ENCODE results near the gene COMMD6.

The COMMD6 gene

GRCh38 chr13:75566658-75567057 lies 29.0 kb upstream of the COMMD6 start:
- TF ChIP-seq YY1 (IDR thresholded peaks at IDR 0.05; ENCODE audit: insufficient read depth, insufficient read length) (no peak), ZNF274 (IDR thresholded peaks at IDR 0.05; ENCODE audit: low read depth, low read length) (no peak), SUZ12 (IDR thresholded peaks at IDR 0.05; ENCODE audit: extremely low read depth, insufficient read depth, insufficient read length) (no peak)
- Histone ChIP-seq H3K9me3 (ENCODE audit: insufficient read depth, low read length) (no peaks in the 10 kb centered on the region), H3K9ac (ENCODE audit: insufficient read length, low read depth) (no peak overlapping the region), H3K4me3 (ENCODE audit: insufficient read length, low read depth) (no peak overlapping the region), H3K36me3 (ENCODE audit: insufficient read depth, insufficient read length, low read length) (peaks cover 20% of the 10 kb centered on the region), H3K27me3 (ENCODE audit: insufficient read depth, insufficient read length) (no peaks in the 10 kb centered on the region), H3K4me1 (ENCODE audit: insufficient read depth, insufficient read length) (no peaks in the 10 kb centered on the region)
- DNase-seq (ENCODE audit: low read depth, low spot score): no peak

- H3K4me3 ChIP-seq (ENCODE audit: insufficient read length, low read depth): no peak overlapping the region
- peaks cover 27% of the 10 kb centered on the region for H3K36me3 ChIP-seq (ENCODE audit: insufficient read depth, insufficient read length, low read length)
- no peak for TF ChIP-seq SUZ12 (IDR thresholded peaks at IDR 0.05; ENCODE audit: extremely low read depth, insufficient read depth, insufficient read length)
- no peak for TF ChIP-seq YY1 (IDR thresholded peaks at IDR 0.05; ENCODE audit: insufficient read depth, insufficient read length)
- no peak for TF ChIP-seq ZNF274 (IDR thresholded peaks at IDR 0.05; ENCODE audit: low read depth, low read length)
- no peaks in the 10 kb centered on the region for H3K27me3 ChIP-seq (ENCODE audit: insufficient read depth, insufficient read length)
- DNase-seq (ENCODE audit: low read depth, low spot score): no peak
- H3K9me3 ChIP-seq (ENCODE audit: insufficient read depth, low read length): no peaks in the 10 kb centered on the region
- H3K9ac ChIP-seq (ENCODE audit: insufficient read length, low read depth): no peak overlapping the region
- H3K4me1 ChIP-seq (ENCODE audit: insufficient read depth, insufficient read length): no peaks in the 10 kb centered on the region
Observed at GRCh38 chr13:75558145-75558840, 20.7 kb upstream of the COMMD6 start.

GRCh38 chr13:75556961-75557360 lies 19.3 kb upstream of the COMMD6 start:
- no peaks in the 10 kb centered on the region for H3K4me1 ChIP-seq (ENCODE audit: insufficient read depth, insufficient read length)
- H3K4me3 ChIP-seq (ENCODE audit: insufficient read length, low read depth): no peak overlapping the region
- H3K9me3 ChIP-seq (ENCODE audit: insufficient read depth, low read length): no peaks in the 10 kb centered on the region
- H3K36me3 ChIP-seq (ENCODE audit: insufficient read depth, insufficient read length, low read length): peaks cover 24% of the 10 kb centered on the region
- H3K9ac ChIP-seq (ENCODE audit: insufficient read length, low read depth): no peak overlapping the region
- no peak for DNase-seq (ENCODE audit: low read depth, low spot score)
- H3K27me3 ChIP-seq (ENCODE audit: insufficient read depth, insufficient read length): no peaks in the 10 kb centered on the region
- TF ChIP-seq ZNF274 (IDR thresholded peaks at IDR 0.05; ENCODE audit: low read depth, low read length) (no peak), YY1 (IDR thresholded peaks at IDR 0.05; ENCODE audit: insufficient read depth, insufficient read length) (no peak), SUZ12 (IDR thresholded peaks at IDR 0.05; ENCODE audit: extremely low read depth, insufficient read depth, insufficient read length) (no peak)

GRCh38 chr13:75555836-75556235 lies 18.2 kb upstream of the COMMD6 start:
- no peak for TF ChIP-seq YY1 (IDR thresholded peaks at IDR 0.05; ENCODE audit: insufficient read depth, insufficient read length)
- TF ChIP-seq SUZ12 (IDR thresholded peaks at IDR 0.05; ENCODE audit: extremely low read depth, insufficient read depth, insufficient read length): no peak
- no peak for TF ChIP-seq ZNF274 (IDR thresholded peaks at IDR 0.05; ENCODE audit: low read depth, low read length)
- no peaks in the 10 kb centered on the region for H3K9me3 ChIP-seq (ENCODE audit: insufficient read depth, low read length)
- no peak for DNase-seq (ENCODE audit: low read depth, low spot score)
- H3K36me3 ChIP-seq (ENCODE audit: insufficient read depth, insufficient read length, low read length): peaks cover 20% of the 10 kb centered on the region
- H3K4me3 ChIP-seq (ENCODE audit: insufficient read length, low read depth): no peak overlapping the region
- H3K27me3 ChIP-seq (ENCODE audit: insufficient read depth, insufficient read length): no peaks in the 10 kb centered on the region
- H3K4me1 ChIP-seq (ENCODE audit: insufficient read depth, insufficient read length): no peaks in the 10 kb centered on the region
- H3K9ac ChIP-seq (ENCODE audit: insufficient read length, low read depth): no peak overlapping the region

- TF ChIP-seq ZNF274 (IDR thresholded peaks at IDR 0.05; ENCODE audit: low read depth, low read length) (no peak), YY1 (IDR thresholded peaks at IDR 0.05; ENCODE audit: insufficient read depth, insufficient read length) (no peak), SUZ12 (IDR thresholded peaks at IDR 0.05; ENCODE audit: extremely low read depth, insufficient read depth, insufficient read length) (no peak)
- Histone ChIP-seq H3K36me3 (ENCODE audit: insufficient read depth, insufficient read length, low read length) (peaks cover 18% of the 10 kb centered on the region), H3K4me1 (ENCODE audit: insufficient read depth, insufficient read length) (no peaks in the 10 kb centered on the region), H3K4me3 (ENCODE audit: insufficient read length, low read depth) (no peak overlapping the region), H3K27me3 (ENCODE audit: insufficient read depth, insufficient read length) (no peaks in the 10 kb centered on the region), H3K9me3 (ENCODE audit: insufficient read depth, low read length) (no peaks in the 10 kb centered on the region), H3K9ac (ENCODE audit: insufficient read length, low read depth) (no peak overlapping the region)
- no peak for DNase-seq (ENCODE audit: low read depth, low spot score)
Observed at GRCh38 chr13:75554981-75555380, 17.3 kb upstream of the COMMD6 start.

- H3K9ac ChIP-seq (ENCODE audit: insufficient read length, low read depth): no peak overlapping the region
- H3K36me3 ChIP-seq (ENCODE audit: insufficient read depth, insufficient read length, low read length): peaks cover 18% of the 10 kb centered on the region
- H3K27me3 ChIP-seq (ENCODE audit: insufficient read depth, insufficient read length): no peaks in the 10 kb centered on the region
- no peaks in the 10 kb centered on the region for H3K4me1 ChIP-seq (ENCODE audit: insufficient read depth, insufficient read length)
- H3K9me3 ChIP-seq (ENCODE audit: insufficient read depth, low read length): no peaks in the 10 kb centered on the region
- no peak overlapping the region for H3K4me3 ChIP-seq (ENCODE audit: insufficient read length, low read depth)
- TF ChIP-seq SUZ12 (IDR thresholded peaks at IDR 0.05; ENCODE audit: extremely low read depth, insufficient read depth, insufficient read length) (no peak), ZNF274 (IDR thresholded peaks at IDR 0.05; ENCODE audit: low read depth, low read length) (no peak), YY1 (IDR thresholded peaks at IDR 0.05; ENCODE audit: insufficient read depth, insufficient read length) (no peak)
- no peak for DNase-seq (ENCODE audit: low read depth, low spot score)
Observed at GRCh38 chr13:75554464-75554863, 16.8 kb upstream of the COMMD6 start.

- DNase-seq (ENCODE audit: low read depth, low spot score): no peak
- no peaks in the 10 kb centered on the region for H3K4me1 ChIP-seq (ENCODE audit: insufficient read depth, insufficient read length)
Observed at GRCh38 chr13:75550159-75550567, 12.5 kb upstream of the COMMD6 start.

More at GRCh38 chr13:75550159-75550567, 12.5 kb upstream of the COMMD6 start:
- Histone ChIP-seq H3K27me3 (ENCODE audit: insufficient read depth, insufficient read length) (peaks cover 3% of the 10 kb centered on the region), H3K4me3 (ENCODE audit: insufficient read length, low read depth) (peak overlapping the region; percentile 86), H3K9me3 (ENCODE audit: insufficient read depth, low read length) (no peaks in the 10 kb centered on the region), H3K36me3 (ENCODE audit: insufficient read depth, insufficient read length, low read length) (peaks cover 11% of the 10 kb centered on the region), H3K9ac (ENCODE audit: insufficient read length, low read depth) (peak overlapping the region; percentile 88)
- TF ChIP-seq SUZ12 (IDR thresholded peaks at IDR 0.05; ENCODE audit: extremely low read depth, insufficient read depth, insufficient read length) (no peak), ZNF274 (IDR thresholded peaks at IDR 0.05; ENCODE audit: low read depth, low read length) (no peak), YY1 (IDR thresholded peaks at IDR 0.05; ENCODE audit: insufficient read depth, insufficient read length) (no peak)

All from NT2/D1 (cell line).